Effector memory CD8-positive, alpha-beta T cell (primary cell): ENCODE results near the gene HNRNPC.

Experiments used
- ATAC-seq: fragments of 150-1000 bp; cut with Tn5 transposase; replicated peaks from 2 replicates; pipeline ENCODE4 v1.10.0; 2021; ENCODE audit warnings: mild to moderate bottlenecking, moderate library complexity
- DNase-seq, 3 experiments: peaks; one replicate each; pipeline ENCODE4 v3.0.0; 2021
- H3K27ac Mint-ChIP-seq, 2 donors: one replicate each; pipeline ENCODE4 v1.8.0; 2022; ENCODE audit warnings: mild to moderate bottlenecking in 2 of 2, mixed read lengths in 2 of 2, moderate library complexity in 2 of 2
- H3K27me3 Mint-ChIP-seq, 2 donors: one replicate each; pipeline ENCODE4 v1.8.0; 2022; ENCODE audit warnings: mixed read lengths in 2 of 2
- H3K36me3 Mint-ChIP-seq: one replicate; pipeline ENCODE4 v1.8.0; 2022; ENCODE audit warnings: mild to moderate bottlenecking, moderate library complexity, mixed read lengths; ENCODE audit not compliant: insufficient read depth
- H3K4me1 Mint-ChIP-seq, 2 donors: one replicate each; pipeline ENCODE4 v1.8.0; 2022; ENCODE audit warnings: low read depth in 2 of 2, mixed read lengths in 2 of 2
- H3K4me3 Mint-ChIP-seq, 2 donors: one replicate each; pipeline ENCODE4 v1.8.0; 2022; ENCODE audit warnings: mild to moderate bottlenecking in 2 of 2, mixed read lengths in 2 of 2, moderate library complexity in 2 of 2
- H3K9me3 Mint-ChIP-seq, 2 donors: one replicate each; pipeline ENCODE4 v1.8.0; 2022; ENCODE audit warnings: mixed read lengths in 2 of 2

Gene HNRNPC

GRCh38 chr14:21209185-21209584 is 60.1 kb downstream of the HNRNPC start:
- Mint-ChIP-seq H3K4me3 (no peak overlapping the region), H3K27ac (peak overlapping the region in 1 of 2 donors; percentile 89), H3K4me1 (peaks cover 19 to 38% of the 10 kb centered on the region in 2 donors), H3K9me3 (no peaks in the 10 kb centered on the region), H3K27me3 (no peaks in the 10 kb centered on the region), H3K36me3 (peaks cover 95% of the 10 kb centered on the region)
- no peak for DNase-seq
- no peak for ATAC-seq

DNA sequence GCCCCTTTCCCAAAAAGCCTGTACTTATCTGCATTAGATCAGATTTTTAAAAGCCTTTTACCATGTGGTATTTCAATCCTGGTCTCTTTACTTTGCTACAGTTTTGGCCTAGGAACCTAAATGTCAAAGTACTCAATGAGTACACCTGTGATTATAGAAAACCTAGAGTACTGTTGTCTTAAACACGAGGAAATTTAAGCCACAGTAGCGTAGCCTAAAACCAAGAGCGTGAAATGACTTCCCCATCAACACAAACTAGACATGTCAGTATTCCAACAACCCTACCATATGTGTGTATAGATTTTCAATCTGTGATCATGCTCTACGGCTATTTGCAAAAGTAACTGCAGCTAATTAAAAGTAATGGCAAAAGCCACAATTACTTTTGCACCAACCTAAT is 60.7 kb downstream of the HNRNPC start:
- no peak overlapping the region for H3K4me3 Mint-ChIP-seq
- H3K27ac Mint-ChIP-seq = peak overlapping the region in 1 of 2 donors; percentile 83
- no peaks in the 10 kb centered on the region for H3K27me3 Mint-ChIP-seq
- H3K36me3 Mint-ChIP-seq = peaks cover 91% of the 10 kb centered on the region
- peaks cover 14 to 38% of the 10 kb centered on the region in 2 donors for H3K4me1 Mint-ChIP-seq
- DNase-seq = no peak
- no peak for ATAC-seq
- no peaks in the 10 kb centered on the region for H3K9me3 Mint-ChIP-seq

DNA sequence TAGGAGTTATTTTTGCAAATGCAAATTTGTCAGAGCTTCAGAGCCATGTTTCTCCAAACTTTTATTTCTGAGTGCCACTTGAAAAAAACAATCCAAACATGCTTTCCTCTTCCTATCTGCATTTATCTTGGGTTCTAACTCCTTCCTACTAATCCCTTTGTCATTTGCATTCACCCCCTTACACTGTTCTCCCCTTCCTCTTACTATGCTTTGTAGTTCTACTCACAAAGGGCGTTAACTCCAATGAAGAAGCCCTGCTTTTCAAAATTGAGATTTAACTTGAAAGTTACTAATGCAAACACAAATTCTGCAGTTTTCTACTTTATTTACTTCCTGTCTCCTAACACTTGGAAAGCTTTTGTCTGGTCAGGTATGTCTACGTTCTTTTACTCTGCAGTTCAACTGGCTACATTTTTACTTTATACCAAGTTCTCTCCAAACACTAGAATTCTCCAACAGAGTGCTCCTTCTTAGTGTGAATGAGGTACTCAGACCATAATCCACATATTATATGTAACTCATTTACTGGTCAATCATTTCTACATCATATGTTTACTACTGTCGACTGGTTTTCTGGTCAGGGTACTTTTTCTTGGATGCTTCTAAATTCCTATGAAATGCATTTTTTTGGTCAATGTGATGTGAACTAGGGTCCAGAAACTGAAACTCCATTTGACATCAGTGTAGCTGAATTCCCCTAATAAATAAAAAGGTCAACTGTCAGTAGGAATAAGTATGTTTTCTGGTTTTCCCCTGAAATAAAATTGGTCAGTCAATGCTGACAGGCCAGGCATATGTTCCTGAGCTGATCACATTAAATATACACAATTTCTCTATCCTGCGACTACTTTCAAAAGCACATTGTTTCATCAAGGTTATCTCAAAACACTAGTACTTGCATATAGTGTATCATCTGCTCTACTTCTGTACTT is 62.2 kb downstream of the HNRNPC start:
- peaks cover 81% of the 10 kb centered on the region for H3K36me3 Mint-ChIP-seq
- H3K27ac Mint-ChIP-seq = peak overlapping the region; percentile 62 to 75
- ATAC-seq (no peak), DNase-seq (no peak)
- H3K9me3 Mint-ChIP-seq = no peaks in the 10 kb centered on the region
- no peak overlapping the region for H3K4me3 Mint-ChIP-seq
- peaks cover 17 to 36% of the 10 kb centered on the region in 2 donors for H3K4me1 Mint-ChIP-seq
- no peaks in the 10 kb centered on the region for H3K27me3 Mint-ChIP-seq

GRCh38 chr14:21205678-21206581 is 63.3 kb downstream of the HNRNPC start:
- H3K27ac Mint-ChIP-seq = peak overlapping the region; percentile 62 to 75
- no peak for ATAC-seq
- no peak overlapping the region for H3K4me3 Mint-ChIP-seq
- no peaks in the 10 kb centered on the region for H3K27me3 Mint-ChIP-seq
- no peaks in the 10 kb centered on the region for H3K9me3 Mint-ChIP-seq
- no peak for DNase-seq
- peaks cover 75% of the 10 kb centered on the region for H3K36me3 Mint-ChIP-seq
- H3K4me1 Mint-ChIP-seq = peaks cover 11 to 30% of the 10 kb centered on the region in 2 donors

- DNase-seq (no peak), ATAC-seq (no peak)
- Mint-ChIP-seq H3K4me1 (peaks cover 9 to 27% of the 10 kb centered on the region in 2 donors), H3K9me3 (no peaks in the 10 kb centered on the region), H3K36me3 (peaks cover 73% of the 10 kb centered on the region), H3K27me3 (no peaks in the 10 kb centered on the region), H3K27ac (no peak overlapping the region), H3K4me3 (no peak overlapping the region)
These were observed 64.1 kb downstream of the HNRNPC start for GRCh38 chr14:21205026-21205677.

GRCh38 chr14:21204167-21205025 is 64.8 kb downstream of the HNRNPC start:
- peak overlapping the region; percentile 3 to 87 for H3K27ac Mint-ChIP-seq
- ATAC-seq = no peak
- H3K4me3 Mint-ChIP-seq = no peak overlapping the region
- no peak for DNase-seq
- H3K9me3 Mint-ChIP-seq = no peaks in the 10 kb centered on the region
- peaks cover 65% of the 10 kb centered on the region for H3K36me3 Mint-ChIP-seq
- H3K4me1 Mint-ChIP-seq = peaks cover 9 to 23% of the 10 kb centered on the region in 2 donors
- H3K27me3 Mint-ChIP-seq = no peaks in the 10 kb centered on the region

GRCh38 chr14:21203470-21204166 is 65.6 kb downstream of the HNRNPC start:
- no peaks in the 10 kb centered on the region for H3K27me3 Mint-ChIP-seq
- no peak for DNase-seq
- peak overlapping the region; percentile 6 to 87 for H3K27ac Mint-ChIP-seq
- no peaks in the 10 kb centered on the region for H3K9me3 Mint-ChIP-seq
- H3K4me3 Mint-ChIP-seq = no peak overlapping the region
- H3K4me1 Mint-ChIP-seq = peaks cover 9 to 23% of the 10 kb centered on the region in 2 donors
- H3K36me3 Mint-ChIP-seq = peaks cover 58% of the 10 kb centered on the region
- no peak for ATAC-seq

DNA sequence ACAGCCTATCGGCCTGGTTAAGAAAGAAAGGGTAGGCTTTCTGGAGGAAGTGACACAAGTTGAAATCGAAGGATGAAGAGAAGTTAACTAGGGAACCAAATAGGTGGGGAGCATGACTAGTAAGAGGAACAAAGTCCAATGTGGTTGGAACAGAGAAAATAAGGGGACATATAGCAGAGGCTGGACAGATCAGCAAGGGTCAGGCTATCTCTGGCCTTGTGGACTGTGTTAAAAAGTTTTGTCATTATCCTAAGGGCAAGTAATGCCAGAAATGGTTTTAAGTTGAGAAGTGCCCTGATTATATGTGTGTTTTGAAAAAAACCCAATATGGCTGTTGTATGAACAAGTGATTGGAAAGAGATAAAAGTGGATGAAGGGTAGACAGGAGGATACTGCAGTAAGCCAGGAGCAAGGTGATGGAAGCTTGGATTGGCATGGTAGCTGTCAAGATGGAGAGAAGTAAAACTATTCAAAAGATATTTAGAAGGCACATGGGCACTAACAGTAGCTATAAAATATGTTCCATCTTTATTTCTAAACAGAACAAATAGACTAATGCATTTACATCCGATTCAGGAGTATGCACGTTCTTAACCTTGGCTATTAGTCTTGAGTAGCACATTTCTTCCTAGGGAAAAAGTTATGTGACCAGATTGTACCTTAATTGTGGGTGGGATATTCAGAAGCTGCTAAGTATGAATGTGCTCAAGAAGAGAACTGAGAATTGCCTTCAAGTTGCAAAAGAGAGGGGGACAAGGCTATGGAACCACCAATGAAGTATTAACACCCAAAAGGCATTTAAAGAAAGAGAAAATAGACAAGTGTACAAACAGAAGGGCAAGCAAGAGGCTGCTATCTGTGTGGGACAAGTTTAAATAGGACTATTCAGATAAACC is 66.5 kb downstream of the HNRNPC start:
- DNase-seq = no peak
- Mint-ChIP-seq H3K4me3 (no peak overlapping the region), H3K4me1 (peaks cover 10 to 23% of the 10 kb centered on the region in 2 donors), H3K27me3 (no peaks in the 10 kb centered on the region), H3K9me3 (no peaks in the 10 kb centered on the region), H3K36me3 (peaks cover 54% of the 10 kb centered on the region), H3K27ac (peak overlapping the region; percentile 6 to 87)
- no peak for ATAC-seq

GRCh38 chr14:21201732-21202462 is 67.3 kb downstream of the HNRNPC start:
- Mint-ChIP-seq H3K4me1 (peaks cover 8 to 22% of the 10 kb centered on the region in 2 donors), H3K9me3 (no peaks in the 10 kb centered on the region), H3K36me3 (peaks cover 48% of the 10 kb centered on the region), H3K27ac (no peak overlapping the region), H3K27me3 (no peaks in the 10 kb centered on the region), H3K4me3 (no peak overlapping the region)
- no peak for ATAC-seq
- DNase-seq = no peak

GRCh38 chr14:21200752-21201461 is 68.3 kb downstream of the HNRNPC start:
- H3K27me3 Mint-ChIP-seq = no peaks in the 10 kb centered on the region
- peaks cover 39% of the 10 kb centered on the region for H3K36me3 Mint-ChIP-seq
- no peak overlapping the region for H3K4me3 Mint-ChIP-seq
- H3K4me1 Mint-ChIP-seq = peaks cover 6 to 19% of the 10 kb centered on the region in 2 donors
- H3K27ac Mint-ChIP-seq = no peak overlapping the region
- DNase-seq = no peak
- no peak for ATAC-seq
- H3K9me3 Mint-ChIP-seq = no peaks in the 10 kb centered on the region
